Large intestine (tissue), 3 donors: Measurements from ENCODE around the gene TNF. TPM values are rescaled to one million over a fixed set of nuclear protein-coding genes. Genes with fewer than 3 reads are reported as not detected.

Experiments
- DNase-seq, 2 donors: peaks; one replicate each; pipeline versions ENCODE4 v3.0.0 to v3.0.0-alpha.2; 2013
- H3K27ac ChIP-seq: one replicate; pipeline ENCODE4 v1.5.1; 2013; ENCODE audit warnings: low read length
- H3K27me3 ChIP-seq: 2 replicates; pipeline ENCODE4 v1.6.1; 2013; ENCODE audit warnings: low read length; ENCODE audit not compliant: control insufficient read depth, insufficient read depth
- H3K36me3 ChIP-seq: 2 replicates; pipeline ENCODE4 v1.6.1; 2013; ENCODE audit warnings: low read length; ENCODE audit not compliant: control insufficient read depth, insufficient read depth
- H3K4me1 ChIP-seq: one replicate; pipeline ENCODE4 v1.6.1; 2013; ENCODE audit warnings: low read length; ENCODE audit not compliant: control insufficient read depth, insufficient read depth
- H3K4me3 ChIP-seq: one replicate; pipeline ENCODE4 v1.5.1; 2013; ENCODE audit warnings: low read length
- H3K9me3 ChIP-seq: one replicate; pipeline ENCODE4 v1.6.1; 2013; ENCODE audit warnings: mild to moderate bottlenecking, low read depth, low read length, moderate library complexity; ENCODE audit not compliant: control insufficient read depth
- WGBS: methylation state at CpG from one replicate; pipeline ENCODE4 v1.1.5; 2013; ENCODE audit warnings: low lambda C conversion rate; ENCODE audit not compliant: insufficient coverage; 5-methylcytosine and 5-hydroxymethylcytosine counted together
- polyA plus RNA-seq: library from polyadenylated mRNA; unstranded; fragments of 120-200 nt; gene quantifications from one replicate; pipeline ENCODE4 v1.2.1, GENCODE V29; 2013

TNF gene
- polyA plus RNA-seq, 1 donor, result 1.5 TPM

DNA sequence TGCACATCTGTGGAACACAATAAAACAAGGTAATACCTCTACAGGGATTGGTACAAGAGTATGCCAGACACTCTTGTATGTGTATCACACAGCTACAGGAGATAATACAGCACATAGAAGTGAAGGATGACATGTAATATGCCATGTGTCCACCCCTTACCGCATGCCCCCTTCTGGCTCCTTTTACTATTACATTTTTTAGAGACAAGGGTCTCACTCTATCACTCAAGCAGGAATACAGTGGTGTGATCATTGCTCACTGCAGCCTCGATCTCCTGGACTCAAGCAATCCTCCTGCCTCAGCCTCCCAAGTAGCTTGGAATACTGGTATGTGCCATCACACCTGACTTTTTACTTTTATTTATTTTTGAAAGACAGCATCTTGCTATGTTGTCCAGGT is 21.6 kb downstream of the TNF start:
- DNase-seq, result no peak
- Histone ChIP-seq H3K4me3 (no peak overlapping the region), H3K9me3 (no peaks in the 10 kb centered on the region), H3K27ac (no peak overlapping the region), H3K36me3 (no peaks in the 10 kb centered on the region), H3K4me1 (no peaks in the 10 kb centered on the region), H3K27me3 (no peaks in the 10 kb centered on the region)
- WGBS, result no CpG with 5 or more reads among the region's 2 CpGs

DNA sequence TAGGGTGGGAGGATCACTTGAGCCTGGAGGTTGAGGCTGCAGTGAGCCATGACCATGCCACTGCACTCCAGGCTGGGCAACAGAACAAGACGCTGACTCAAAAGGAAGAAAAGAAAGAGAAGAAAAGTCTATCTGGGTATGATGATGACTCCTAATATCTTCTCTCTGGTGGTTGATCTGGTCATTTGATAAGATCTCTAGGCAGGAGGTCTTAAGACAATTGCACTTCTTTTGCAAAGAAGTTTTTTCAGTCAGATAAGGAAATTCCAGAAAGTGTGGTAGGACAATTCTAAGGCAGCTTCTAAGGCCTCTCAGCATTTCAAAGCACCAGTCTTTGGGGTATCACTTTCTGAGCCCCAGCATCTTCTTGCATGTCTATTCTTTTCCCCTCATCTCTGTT is 32.0 kb downstream of the TNF start:
- no peak for DNase-seq
- no CpG with 5 or more reads among the region's 1 CpG for WGBS
- no peak overlapping the region for H3K27ac ChIP-seq
- H3K9me3 ChIP-seq, result no peaks in the 10 kb centered on the region
- no peaks in the 10 kb centered on the region for H3K4me1 ChIP-seq
- no peak overlapping the region for H3K4me3 ChIP-seq
- H3K27me3 ChIP-seq, result no peaks in the 10 kb centered on the region
- no peaks in the 10 kb centered on the region for H3K36me3 ChIP-seq

DNA sequence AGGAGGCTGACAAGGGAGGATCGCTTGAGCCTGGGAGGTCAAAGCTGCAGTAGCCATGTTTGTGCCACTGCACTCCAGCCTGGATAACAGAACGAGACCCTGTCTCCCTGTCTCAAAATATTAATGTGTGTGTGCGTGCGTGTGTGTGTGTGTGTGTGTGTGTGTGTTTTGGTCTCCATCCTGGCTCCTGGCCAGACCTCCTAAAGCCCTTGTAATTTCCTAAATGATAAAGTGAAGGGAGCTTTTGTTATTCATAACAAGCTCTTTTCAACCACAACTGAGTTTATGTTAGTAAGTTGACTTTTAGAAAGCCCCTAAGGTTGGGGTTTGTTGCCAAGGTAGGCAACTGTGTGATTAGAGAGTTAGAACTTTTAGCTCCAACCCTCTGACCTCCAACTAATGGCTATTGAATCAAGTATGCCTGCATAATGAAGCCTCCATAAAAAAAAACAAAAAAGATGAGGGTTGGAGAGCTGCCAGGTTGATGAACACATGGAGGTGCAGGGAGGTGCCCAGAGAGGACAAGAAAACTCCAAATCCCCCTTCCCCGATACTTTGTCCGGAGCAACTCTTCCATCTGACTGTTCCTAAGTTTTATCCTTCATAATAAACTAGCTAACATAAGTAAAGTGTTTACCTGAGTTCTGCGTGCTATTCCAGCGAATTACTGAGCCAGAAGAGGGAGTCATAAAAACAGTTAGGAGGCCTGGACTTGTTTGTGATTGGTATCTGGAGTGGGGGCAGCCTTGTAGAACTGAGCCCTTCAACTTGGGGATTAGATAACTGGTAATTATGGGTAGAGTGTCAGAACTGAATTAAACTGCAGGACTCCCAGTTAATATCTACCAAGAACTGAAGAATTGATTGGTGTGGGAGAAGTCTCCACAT is 34.4 kb downstream of the TNF start:
- no peak for DNase-seq
- H3K27ac ChIP-seq, result no peak overlapping the region
- no peaks in the 10 kb centered on the region for H3K27me3 ChIP-seq
- H3K4me3 ChIP-seq, result no peak overlapping the region
- no CpG with 5 or more reads among the region's 8 CpGs for WGBS
- no peaks in the 10 kb centered on the region for H3K9me3 ChIP-seq
- H3K4me1 ChIP-seq, result peaks cover 14% of the 10 kb centered on the region
- no peaks in the 10 kb centered on the region for H3K36me3 ChIP-seq

DNA sequence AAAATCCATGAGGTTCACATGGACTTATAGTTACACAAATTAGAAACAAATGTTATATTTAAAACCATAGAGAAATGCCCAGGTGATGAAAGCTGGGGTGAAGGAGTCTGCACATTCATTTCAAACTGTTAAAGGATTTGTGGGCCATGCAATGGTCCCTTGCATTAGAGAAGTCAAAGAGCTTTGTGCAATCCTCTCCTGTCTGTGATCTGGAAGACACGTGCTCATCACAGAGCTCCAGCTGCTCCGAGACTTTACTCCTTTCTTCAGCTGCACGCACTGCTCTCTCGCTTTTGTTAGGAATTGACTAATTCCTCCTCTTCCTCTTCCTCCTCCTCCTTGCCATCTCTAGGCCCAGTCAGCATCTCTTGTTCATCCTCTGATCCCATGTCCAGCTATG is 35.6 kb downstream of the TNF start:
- Histone ChIP-seq H3K27me3 (no peaks in the 10 kb centered on the region), H3K27ac (no peak overlapping the region), H3K36me3 (no peaks in the 10 kb centered on the region), H3K4me3 (no peak overlapping the region), H3K9me3 (no peaks in the 10 kb centered on the region), H3K4me1 (peaks cover 22% of the 10 kb centered on the region)
- DNase-seq, result no peak
- WGBS, result 90% methylated on average over 2 of the region's 4 CpGs

DNA sequence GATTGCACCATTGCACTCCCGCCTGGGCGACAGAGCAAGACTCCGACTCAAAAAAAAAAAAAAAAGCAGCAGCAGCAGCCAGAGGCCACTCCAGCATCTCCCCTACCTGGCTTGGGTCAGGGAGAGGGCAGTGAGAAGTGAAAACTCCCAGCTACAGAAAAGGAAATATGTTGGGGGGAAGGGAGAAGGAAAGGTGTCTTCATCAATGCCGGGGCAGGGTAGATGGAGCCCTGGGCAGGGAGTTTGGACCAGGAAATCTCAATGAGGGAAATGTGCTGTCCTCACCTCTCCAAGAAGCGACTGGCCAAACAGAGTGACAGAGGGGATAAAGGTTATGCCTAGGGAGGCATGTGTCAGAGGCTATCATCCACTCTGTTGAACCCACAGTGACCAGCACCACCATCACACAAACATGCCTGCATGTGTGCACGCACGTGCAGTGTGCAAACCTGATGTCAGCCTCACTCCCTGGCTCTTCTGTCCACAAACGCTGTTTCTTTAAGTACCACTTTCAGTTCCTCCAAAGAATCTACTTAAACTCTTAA is 38.8 kb downstream of the TNF start:
- no CpG with 5 or more reads among the region's 8 CpGs for WGBS

DNA sequence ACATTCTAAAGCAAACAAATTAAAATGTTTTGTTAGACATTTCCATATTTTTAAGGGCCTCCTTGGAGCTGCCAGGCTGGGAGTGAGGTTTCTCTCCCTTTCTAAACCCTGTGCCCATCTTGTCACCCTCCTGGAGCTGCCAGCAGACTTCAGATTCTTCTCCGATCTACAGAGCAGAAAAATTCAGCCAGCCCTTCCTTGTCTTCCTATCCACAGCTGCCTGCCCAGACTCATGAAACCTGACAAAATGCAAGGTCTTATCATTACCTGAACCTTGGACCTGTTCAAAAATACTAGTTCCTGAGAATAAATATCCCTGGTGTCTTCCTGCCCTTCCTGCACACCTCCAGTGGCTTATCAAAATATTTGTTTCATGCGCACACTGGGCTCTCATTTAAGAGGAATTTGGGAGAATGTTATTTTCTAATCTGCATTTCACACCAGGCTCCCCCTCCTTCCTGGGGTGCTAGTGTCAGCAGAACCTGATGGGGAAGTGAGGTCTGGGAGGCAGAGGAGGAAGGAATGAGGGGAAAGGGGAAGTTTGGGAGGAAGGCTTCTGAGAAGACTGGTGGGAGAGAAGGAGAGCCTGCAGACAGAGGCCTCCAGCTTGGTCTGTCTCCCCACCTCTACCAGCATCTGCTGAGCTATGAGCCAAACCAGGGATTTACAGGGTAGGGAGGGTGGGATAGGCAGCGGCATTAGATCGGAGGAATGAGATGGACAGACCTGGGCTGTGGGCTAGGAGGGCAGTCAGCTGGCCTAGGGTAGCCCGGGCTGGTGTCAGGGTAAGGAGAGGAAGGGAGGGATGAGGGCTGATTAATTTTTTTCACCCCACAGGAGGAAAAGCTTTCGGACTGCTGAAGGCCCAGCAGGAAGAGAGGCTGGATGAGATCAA is 39.6 kb downstream of the TNF start, which contains the start of gene AIF1:
AIF1 (plus strand) TSS at position 551 of the 895 bp plus-strand sequence; CDS start at position 647, 96 bp downstream.
- peak within 1 kb of the TSS; percentile 77 for H3K27ac ChIP-seq
- no peaks in the 10 kb centered on the region for H3K9me3 ChIP-seq
- 45% methylated on average over 4 of the region's 6 CpGs for WGBS
- no peaks in the 10 kb centered on the region for H3K27me3 ChIP-seq
- DNase-seq, result peak; percentile 42 to 69
- peak within 1 kb of the TSS; percentile 13 for H3K4me3 ChIP-seq
- peaks cover 24% of the 10 kb centered on the region for H3K4me1 ChIP-seq
- no peaks in the 10 kb centered on the region for H3K36me3 ChIP-seq

More for the DNA sequence above, 38.8 kb downstream of the TNF start:
- Histone ChIP-seq H3K9me3 (no peaks in the 10 kb centered on the region), H3K27me3 (no peaks in the 10 kb centered on the region), H3K4me1 (peaks cover 22% of the 10 kb centered on the region), H3K4me3 (no peak overlapping the region), H3K27ac (peak overlapping the region; percentile 77), H3K36me3 (no peaks in the 10 kb centered on the region)
- peak in 1 of 2 donors; percentile 32 for DNase-seq

DNA sequence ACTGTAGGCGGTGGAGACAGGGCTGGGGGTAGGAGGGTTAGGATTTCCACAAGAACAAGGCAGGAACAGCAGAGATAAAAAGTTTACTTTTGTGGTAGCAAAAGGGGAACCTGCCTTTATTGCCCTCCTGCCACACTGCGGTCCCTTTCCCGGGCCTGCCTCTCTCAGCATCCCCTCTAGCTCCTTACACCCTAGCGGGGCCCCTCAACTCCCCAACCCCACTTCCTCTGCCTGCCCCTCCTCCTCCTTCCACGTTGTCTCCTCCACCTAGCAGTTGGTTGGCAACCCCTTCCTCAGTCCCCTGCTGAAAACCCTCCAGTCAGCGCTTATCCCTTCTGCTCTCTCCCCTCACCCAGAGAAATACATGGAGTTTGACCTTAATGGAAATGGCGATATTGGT is 40.4 kb downstream of the TNF start:
- Histone ChIP-seq H3K9me3 (no peaks in the 10 kb centered on the region), H3K4me1 (peaks cover 24% of the 10 kb centered on the region), H3K27ac (peak overlapping the region; percentile 77), H3K36me3 (no peaks in the 10 kb centered on the region), H3K4me3 (peak overlapping the region; percentile 13), H3K27me3 (no peaks in the 10 kb centered on the region)
- no peak for DNase-seq
- no CpG with 5 or more reads among the region's 7 CpGs for WGBS

DNA sequence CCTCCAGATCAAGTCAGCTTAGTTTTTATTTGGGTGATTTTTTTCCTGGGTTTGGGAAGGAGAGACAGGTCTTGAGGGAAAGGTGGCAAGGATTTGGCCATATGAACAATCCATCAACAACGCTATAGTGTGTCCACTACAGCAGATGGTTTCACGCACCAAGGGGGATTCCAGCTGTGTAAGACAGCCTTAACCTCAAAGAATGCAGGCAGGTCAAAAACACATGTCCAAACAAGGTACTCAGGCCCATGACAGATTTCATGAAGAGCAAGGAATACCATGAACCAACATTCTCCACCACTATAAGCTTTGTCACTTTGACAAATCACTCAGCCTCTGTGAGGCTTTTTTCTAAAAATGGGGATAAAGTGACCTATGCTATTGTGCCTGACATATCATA is 41.6 kb downstream of the TNF start:
- no peak overlapping the region for H3K27ac ChIP-seq
- DNase-seq, result no peak
- no CpG with 5 or more reads among the region's 2 CpGs for WGBS
- H3K27me3 ChIP-seq, result no peaks in the 10 kb centered on the region
- no peak overlapping the region for H3K4me3 ChIP-seq
- H3K9me3 ChIP-seq, result no peaks in the 10 kb centered on the region
- peaks cover 30% of the 10 kb centered on the region for H3K4me1 ChIP-seq
- H3K36me3 ChIP-seq, result no peaks in the 10 kb centered on the region

DNA sequence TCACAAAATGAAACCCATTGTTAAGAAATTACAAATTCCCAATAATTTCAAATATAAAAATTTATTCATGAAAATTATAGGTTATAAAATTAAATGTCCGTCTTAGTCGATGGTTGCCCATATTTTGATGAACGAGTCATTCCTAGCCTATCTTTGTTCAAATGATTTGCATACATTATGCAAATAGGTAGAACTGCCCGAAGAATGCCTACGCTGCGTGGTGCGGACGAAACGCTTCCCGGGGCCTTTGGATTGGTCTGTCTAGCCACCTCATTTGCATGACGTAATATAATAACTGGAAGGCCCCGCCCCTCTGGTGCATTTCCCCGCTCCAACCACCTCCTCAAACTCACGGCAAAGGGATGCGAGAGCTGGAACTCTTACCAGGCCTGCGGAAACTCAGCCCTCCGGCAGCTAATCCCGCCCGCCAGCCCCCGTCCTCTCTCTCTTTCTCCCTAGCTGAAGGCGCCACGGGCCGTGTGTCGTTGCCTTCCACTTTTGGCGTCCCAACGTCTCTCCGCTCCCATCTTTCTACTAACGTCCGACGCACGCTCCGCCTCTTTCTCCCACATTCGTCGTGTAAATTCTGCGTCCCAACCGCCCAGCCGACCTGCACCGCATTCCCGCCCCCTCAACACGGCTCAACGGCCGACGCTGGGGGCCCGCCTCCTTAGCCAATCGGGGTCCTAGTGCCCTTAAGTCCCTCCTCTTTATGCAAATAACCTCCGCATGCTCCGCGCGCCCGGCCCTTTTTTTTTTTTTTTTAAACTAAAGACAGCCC is 44.6 kb downstream of the TNF start:
- WGBS, result no CpG with 5 or more reads among the region's 50 CpGs
- peak overlapping the region; percentile 98 for H3K27ac ChIP-seq
- DNase-seq, result peak; percentile 99 to 100
- no peaks in the 10 kb centered on the region for H3K27me3 ChIP-seq
- H3K36me3 ChIP-seq, result peaks cover 25% of the 10 kb centered on the region
- H3K4me1 ChIP-seq, result peaks cover 22% of the 10 kb centered on the region
- H3K9me3 ChIP-seq, result no peaks in the 10 kb centered on the region
- peak overlapping the region; percentile 92 for H3K4me3 ChIP-seq
